GM19452 (cell line): ENCODE data around the gene NR6A1.

Experiments used
- ATAC-seq: cut with Tn5 transposase; IDR thresholded peaks from one replicate; pipeline ENCODE4 v1.9.1; 2021; ENCODE audit not compliant: unreplicated experiment

The NR6A1 gene

DNA sequence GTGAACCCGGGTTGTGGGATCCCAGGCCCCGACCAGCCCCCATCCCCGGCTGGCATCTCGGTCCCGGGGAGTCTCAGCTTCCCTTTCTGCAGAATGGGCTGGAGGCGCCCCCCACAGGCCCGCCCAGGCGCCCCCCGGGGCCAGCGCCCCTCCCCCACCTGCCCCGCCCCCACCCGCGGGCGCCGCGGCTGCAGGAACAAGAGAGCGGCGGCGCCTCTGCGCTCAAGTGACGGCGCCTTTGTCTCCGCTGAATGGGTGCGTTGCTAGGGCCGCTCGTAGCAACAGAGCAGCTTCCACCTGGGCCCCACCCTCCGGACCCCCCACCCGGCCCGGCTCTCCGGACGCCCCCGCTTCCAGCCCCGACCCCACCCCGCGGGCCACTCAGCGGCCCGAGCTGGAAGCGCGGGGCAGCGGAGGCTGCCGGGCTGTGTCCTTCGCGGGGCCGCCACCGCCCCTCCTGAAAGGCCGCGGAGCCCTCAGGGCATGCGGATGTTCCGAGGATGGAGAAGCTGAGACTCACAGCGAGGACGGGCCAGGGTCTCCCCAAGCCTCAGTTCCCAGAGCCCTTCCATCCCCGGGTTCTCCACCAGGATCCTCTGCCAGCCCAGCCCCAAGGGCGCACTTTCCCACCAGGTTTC, 293.3 kb downstream of the NR6A1 start:
- no peak for ATAC-seq

DNA sequence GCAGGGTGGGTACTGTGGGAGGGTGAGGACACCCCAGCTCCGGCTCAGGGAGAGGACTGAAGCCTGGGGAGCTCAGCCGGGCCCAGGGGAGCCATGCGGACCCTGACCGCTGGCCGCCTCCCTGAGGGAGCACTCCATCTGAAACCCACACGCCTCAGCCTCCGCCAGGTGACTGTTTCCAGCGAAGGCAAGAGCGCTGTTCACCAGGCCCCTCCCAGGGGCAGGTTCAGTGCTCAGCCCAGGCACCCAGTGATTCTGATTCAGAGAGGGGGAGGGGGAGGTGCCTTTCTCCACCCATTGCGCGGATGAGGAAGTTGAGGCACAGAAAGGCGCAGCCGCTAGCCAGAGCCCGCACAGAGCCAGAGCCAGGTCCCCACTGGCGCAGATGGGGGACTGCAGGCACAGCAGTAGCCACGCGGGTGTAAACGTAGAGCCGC, 293.9 kb downstream of the NR6A1 start:
- ATAC-seq = no peak

DNA sequence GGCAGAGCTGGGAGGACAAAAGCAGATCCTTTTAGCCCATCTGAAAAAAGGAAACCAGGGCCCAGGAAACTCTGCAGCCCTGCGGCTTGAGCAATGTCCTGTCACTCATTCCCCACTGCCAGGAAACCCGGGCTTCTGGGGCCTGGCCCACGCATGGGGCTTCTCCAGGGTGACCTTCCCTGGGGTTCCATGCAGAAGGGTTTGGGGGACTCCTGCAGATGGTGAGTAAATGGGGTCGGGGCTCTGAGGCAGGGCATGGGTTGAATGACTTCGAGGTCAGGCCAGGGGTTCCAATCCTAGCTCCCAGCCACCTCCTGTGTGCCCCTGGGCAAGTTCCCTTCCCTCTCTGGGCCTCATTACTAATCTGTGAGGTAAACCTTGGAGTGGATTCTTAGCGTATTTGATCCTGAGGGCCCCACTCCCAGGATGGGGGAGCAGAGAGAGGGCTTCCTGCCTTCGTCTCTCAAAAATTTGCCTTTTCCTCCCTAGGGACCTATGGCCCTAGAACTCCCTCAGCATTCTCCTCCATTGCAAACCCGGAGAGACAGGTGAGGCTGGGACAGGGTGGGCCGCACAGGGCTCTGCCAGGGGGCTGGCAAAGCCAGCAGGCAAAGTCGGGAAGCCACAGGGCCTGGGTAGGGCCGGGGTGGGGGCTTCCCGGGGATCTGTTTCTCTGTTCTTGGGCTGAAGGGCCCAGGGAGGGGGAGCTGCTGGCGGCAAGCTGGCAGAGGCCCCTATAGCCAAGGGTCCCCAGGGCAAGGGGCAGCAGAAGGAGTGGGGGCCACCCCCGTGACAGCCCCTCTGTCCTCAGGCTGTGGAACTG, 295.0 kb downstream of the NR6A1 start:
- ATAC-seq = no peak

DNA sequence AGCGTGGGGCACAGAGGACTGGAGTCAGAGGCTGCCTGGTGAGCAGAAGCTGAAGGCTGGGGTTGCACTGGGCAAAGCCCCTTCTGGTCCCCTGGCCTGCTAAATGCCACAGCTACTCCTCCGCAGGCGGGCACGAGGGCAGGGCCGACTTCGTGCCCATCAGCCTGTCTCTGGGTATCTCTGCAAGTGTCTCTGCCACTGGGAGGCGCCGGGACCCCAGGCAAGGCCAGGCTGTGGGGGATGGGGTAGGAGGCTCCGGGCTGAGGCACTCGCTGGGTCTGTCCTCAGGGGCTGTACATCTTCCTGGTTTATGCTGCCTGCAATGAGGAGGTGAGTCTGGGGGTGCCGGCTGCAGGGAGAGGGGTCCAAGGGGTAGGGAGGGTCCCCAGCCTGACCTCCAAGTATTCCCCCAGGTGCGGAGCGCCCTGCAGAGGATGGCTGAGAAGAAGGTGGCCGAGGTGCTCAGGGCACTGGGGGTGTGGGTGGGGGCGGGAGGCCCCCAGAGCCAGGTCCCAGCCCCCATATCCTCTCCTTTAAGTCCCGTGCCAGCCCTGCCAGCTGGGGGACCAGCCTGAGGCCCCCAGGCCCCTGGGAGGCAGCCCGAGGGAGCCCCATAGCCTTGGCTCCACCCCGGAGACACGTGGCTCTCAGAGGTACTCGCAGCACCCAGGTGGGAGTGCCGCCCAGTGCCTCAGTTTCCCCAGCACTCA, 295.8 kb downstream of the NR6A1 start:
- ATAC-seq = no peak

DNA sequence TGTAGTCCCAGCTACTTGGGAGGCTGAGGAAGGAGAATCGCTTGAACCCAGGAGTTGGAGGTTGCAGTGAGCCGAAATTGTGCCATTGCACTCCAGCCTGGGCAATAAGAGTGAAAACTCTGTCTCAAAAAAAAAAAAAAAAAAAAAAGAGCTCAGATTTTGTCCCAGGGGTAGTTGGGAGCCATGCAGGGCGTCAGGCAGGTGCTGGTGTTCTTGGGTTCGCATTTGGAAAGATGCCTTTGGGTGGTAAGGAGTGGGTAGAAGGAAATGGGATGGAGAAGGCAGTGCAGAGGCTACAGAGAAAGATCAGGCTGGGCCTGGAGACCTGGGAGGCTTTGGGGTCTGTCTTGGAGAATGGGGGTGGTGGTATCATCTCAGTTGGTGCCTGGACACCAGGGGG, 297.0 kb downstream of the NR6A1 start:
- ATAC-seq = no peak

DNA sequence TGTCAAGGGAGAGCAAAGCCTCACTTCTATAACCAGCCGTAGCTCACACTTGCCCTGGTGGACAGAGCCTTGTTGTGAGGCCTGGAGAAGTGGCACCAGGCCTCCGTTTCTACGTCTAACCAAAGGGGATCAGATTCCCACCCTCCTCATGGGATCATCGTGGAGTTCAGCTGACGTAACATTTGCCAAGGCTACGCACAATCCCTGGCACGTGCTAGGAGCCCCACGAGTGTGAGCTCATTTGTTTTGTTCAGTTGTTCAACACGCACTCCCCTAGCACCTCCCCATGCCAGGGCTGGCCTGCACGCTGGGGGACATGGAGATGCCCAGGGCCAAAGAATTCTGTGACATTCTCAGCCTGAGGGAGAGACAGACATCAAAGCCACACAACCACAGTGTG, 297.8 kb downstream of the NR6A1 start:
- no peak for ATAC-seq

DNA sequence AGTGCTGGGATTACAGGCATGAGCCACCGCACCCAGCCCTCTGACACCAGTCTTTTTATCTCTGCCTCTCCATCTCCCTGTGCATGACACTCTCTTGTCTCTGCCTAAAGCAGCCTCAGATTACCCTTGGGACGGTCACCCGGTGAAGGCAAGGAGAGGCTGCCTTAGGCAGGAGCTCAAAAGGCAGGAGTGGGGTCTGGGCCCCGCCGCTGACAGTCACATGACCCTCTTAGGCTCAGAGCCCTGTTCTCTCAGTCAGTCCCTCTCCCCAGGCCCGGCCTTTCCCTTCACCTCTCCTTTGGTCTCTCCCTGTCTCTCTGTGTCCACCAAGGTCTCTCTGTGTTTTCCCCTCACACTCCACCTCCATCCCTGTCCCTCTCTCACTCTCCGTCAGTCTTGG, 298.3 kb downstream of the NR6A1 start:
- ATAC-seq = no peak

DNA sequence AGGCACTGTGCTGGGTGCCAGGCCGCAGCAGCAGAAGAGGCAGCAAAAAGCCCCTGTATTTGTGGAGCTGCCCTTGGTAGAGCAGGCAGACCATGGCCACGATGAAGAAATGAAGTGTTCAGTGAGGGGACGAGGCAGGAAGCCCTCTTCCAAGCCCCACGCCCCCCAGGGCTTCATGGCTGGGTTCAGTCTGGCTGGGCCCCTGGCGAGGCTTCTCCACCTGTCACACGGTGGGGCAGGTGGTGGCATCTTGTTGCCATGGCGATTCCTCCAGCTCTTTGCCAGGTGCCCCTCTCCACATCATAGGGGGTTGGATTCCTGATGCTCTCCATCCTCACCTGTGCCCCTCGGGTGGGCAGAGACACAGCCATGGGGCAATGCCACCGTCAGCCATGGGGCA, 299.4 kb downstream of the NR6A1 start:
- no peak for ATAC-seq

DNA sequence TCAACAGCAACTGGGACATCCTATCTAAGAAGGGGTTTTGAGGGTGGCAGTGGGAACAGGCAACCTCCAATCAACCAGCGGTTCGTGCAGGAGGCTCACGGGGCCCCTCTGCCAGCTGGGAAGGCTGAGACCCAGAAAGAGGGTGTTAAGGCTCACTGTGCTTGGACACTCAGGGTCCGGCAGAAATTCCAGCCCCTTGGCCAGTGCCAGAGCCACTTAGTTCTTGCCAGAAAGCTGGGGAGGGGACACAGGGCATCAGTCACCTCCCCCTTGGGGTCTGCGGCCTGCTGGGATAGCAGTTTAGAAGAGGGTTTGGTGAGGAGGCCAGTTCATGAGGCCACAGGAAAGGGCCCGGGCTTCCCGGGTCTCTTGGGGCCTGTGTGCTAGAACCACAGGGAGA, 300.4 kb downstream of the NR6A1 start:
- no peak for ATAC-seq

DNA sequence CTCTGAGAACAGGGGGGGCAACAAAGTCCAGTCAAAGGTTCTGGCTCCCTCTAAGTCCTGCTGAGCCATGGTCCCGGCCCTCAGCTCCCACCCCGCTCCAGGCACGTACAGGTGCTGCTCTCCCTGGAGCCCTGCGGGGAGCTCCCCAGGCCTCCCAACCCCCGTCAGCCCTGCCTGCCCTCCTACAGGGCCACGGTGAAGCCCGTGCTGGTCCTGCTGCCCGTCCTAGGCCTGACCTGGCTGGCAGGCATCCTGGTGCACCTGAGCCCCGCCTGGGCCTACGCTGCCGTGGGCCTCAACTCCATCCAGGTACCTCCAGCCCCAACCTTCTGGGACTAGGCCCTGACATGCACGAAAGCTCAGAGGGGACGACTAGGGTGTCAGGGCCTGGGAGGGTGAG, 300.8 kb downstream of the NR6A1 start:
- no peak for ATAC-seq

DNA sequence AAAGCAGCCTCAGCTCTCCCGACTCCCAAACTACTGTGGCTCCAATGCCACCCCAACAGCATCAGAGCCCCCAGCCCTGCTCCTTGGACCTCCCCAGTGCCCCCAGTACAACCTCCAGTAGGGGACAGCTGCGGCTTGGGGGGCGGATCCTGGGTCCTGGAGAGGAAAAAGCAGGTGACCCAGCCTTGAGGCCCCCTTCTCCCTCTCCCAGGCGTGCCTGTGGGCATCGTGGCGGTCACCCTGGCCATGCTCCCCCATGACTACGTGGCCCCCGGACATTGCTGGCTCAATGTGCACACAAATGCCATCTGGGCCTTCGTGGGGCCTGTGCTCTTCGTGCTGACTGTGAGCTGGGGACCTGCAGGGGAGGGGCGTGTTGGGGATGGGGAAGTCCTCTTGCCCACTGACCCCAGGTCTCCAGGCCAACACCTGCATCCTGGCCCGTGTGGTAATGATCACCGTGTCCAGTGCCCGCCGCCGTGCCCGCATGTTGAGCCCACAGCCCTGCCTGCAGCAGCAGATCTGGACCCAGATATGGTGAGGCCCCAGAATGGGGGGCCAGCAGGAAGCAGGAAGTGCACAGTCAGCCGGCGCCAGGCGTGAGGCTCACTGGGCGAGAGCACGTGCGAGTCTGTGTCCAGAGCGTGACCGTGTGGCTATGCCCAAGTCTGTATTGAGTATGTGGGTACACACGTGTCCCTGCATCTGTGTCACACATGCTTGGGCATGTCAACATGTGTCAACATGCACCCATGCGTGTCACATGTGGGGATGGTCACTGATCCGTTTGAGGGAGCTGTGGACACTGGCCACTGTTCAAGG, 301.9 kb downstream of the NR6A1 start:
- no peak for ATAC-seq

DNA sequence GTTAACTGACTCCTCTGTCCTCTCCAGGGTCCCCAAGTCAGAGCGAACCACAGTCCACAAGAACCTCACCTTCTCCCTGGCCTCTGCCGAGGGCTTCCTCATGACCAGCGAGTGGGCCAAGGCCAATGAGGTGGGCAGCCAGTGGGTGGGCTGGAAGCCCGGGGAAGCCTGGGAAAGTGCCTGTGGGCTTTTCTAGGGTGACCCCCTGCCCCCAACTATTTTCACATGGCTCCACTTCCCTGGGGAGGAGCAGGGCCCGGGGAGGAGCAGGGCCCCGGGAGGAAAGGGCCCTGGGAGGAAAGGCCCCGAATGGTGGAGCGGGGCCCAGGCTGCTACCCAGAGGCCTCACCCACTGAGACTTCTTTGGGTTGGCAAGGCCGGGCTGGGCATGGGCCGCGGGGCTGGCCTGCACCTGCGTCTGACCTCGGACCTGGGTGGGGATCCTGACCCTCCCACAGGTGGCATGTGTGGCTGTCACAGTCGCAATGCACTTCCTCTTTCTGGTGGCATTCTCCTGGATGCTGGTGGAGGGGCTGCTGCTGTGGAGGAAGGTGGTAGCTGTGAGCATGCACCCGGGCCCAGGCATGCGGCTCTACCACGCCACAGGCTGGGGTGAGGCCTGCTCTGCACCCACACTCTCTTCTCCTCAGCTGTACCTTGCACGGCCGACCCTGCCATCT, 302.9 kb downstream of the NR6A1 start:
- ATAC-seq = no peak

DNA sequence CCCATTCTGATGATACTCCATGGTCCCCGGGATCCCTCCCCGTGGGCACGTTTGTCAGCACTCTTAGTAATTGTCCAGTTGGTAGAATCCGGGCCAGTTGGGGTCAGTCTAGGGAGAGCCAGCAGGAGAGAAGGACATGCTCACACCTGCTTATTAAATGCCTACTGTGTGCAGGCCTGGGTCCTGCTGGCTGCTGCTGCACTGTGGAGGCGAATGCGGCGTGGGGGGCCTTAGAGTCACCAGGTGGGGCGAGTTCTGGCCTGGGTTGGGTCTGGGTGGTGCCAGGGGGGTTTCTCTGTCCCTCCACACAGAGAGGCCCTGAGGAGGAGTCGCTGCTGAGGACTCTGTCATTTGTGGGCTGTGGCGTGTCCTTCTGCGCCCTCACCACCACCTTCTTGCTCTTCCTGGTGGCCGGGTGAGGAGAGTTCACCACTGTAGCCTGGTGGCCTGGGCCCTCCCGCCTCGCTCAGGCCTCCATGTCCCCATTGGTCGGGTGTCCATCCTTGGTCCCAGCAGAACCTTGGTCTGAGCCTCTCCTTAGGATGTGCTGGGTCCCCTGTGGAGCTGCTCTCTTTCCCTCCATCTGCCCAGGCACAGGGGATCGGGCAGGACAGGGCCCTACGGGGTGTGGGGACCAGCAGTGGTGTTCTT, 303.6 kb downstream of the NR6A1 start:
- ATAC-seq = no peak
